ENCODE measurements around the gene CHRM5.
"Not testable (repeated sequence)": the region's sequence is repeated elsewhere in the genome, so short reads cannot be mapped to it uniquely, and the experiment has no call there.

CHRM5 gene

GRCh38 chr15:33985751-33986150, 17.5 kb downstream of the CHRM5 start:
- no peak for DNase-seq (ENCODE audit: low read depth in 4 of 4, low spot score in 1 of 4)

GRCh38 chr15:33987444-33987843, 19.1 kb downstream of the CHRM5 start:
- no peak for DNase-seq (ENCODE audit: low read depth in 4 of 4, low spot score in 1 of 4)

- no peak for DNase-seq (ENCODE audit: low read depth in 4 of 4, low spot score in 1 of 4)
Observed at GRCh38 chr15:33988384-33988783, 20.1 kb downstream of the CHRM5 start.

- DNase-seq (ENCODE audit: low read depth in 4 of 4, low spot score in 1 of 4): no peak
Observed at GRCh38 chr15:33994005-33994615, 25.8 kb downstream of the CHRM5 start.

GRCh38 chr15:33995666-33996065, 27.4 kb downstream of the CHRM5 start:
- DNase-seq (ENCODE audit: low read depth in 4 of 4, low spot score in 1 of 4): not testable (repeated sequence)

GRCh38 chr15:34001536-34001935, 33.2 kb downstream of the CHRM5 start:
- no peak for DNase-seq (ENCODE audit: low read depth in 4 of 4, low spot score in 1 of 4)

- DNase-seq (ENCODE audit: low read depth in 4 of 4, low spot score in 1 of 4): no peak
Observed at GRCh38 chr15:34006381-34006780, 38.1 kb downstream of the CHRM5 start.

GRCh38 chr15:34009656-34010055, 41.4 kb downstream of the CHRM5 start:
- DNase-seq (ENCODE audit: low read depth in 4 of 4, low spot score in 1 of 4): no peak

GRCh38 chr15:34010921-34011320, 42.6 kb downstream of the CHRM5 start:
- no peak for DNase-seq (ENCODE audit: low read depth in 4 of 4, low spot score in 1 of 4)

GRCh38 chr15:34011481-34011880, 43.2 kb downstream of the CHRM5 start:
- no peak for DNase-seq (ENCODE audit: low read depth in 4 of 4, low spot score in 1 of 4)

GRCh38 chr15:34012461-34013028, 44.2 kb downstream of the CHRM5 start:
- no peak for DNase-seq (ENCODE audit: low read depth in 4 of 4, low spot score in 1 of 4)

- DNase-seq (ENCODE audit: low read depth in 4 of 4, low spot score in 1 of 4): no peak
Observed at GRCh38 chr15:34013746-34014145, 45.4 kb downstream of the CHRM5 start.

GRCh38 chr15:34014556-34014955, 46.3 kb downstream of the CHRM5 start:
- no peak for DNase-seq (ENCODE audit: low read depth in 4 of 4, low spot score in 1 of 4)

- no peak for DNase-seq (ENCODE audit: low read depth in 4 of 4, low spot score in 1 of 4)
Observed at GRCh38 chr15:34018021-34018645, 49.8 kb downstream of the CHRM5 start.

GRCh38 chr15:34018738-34019137, 50.4 kb downstream of the CHRM5 start:
- DNase-seq (ENCODE audit: low read depth in 4 of 4, low spot score in 1 of 4): not testable (repeated sequence)

- no peak for DNase-seq (ENCODE audit: low read depth in 4 of 4, low spot score in 1 of 4)
Observed at GRCh38 chr15:34019369-34019990, 51.2 kb downstream of the CHRM5 start.

- no peak for DNase-seq (ENCODE audit: low read depth in 4 of 4, low spot score in 1 of 4)
Observed at GRCh38 chr15:34023907-34024306, 55.6 kb downstream of the CHRM5 start.

GRCh38 chr15:34025252-34025651, 57.0 kb downstream of the CHRM5 start:
- DNase-seq (ENCODE audit: low read depth in 4 of 4, low spot score in 1 of 4): no peak

GRCh38 chr15:34027606-34028005, 59.3 kb downstream of the CHRM5 start:
- no peak for DNase-seq (ENCODE audit: low read depth in 4 of 4, low spot score in 1 of 4)

GRCh38 chr15:34031987-34032760, 63.9 kb downstream of the CHRM5 start:
- peak in 1 of 4 experiments; percentile 13 for DNase-seq (ENCODE audit: low read depth in 4 of 4, low spot score in 1 of 4)

Data from stimulated activated CD4-positive, alpha-beta T cell treated with anti-CD3 and anti-CD28 coated beads, Interleukin-1b, Interleukin-23, amount 100 ng/mL, for 24 hours (primary cell).